OCI-LY1 (cell line): ENCODE data around the gene PRSS33.

Experiments
- H2AFZ ChIP-seq: fragments of 200-600 bp; sonication (generic), shearing (Covaris generic); 2 replicates; pipeline ENCODE4 v1.6.0; 2014; ENCODE audit warnings: antibody characterized with exemption, mild to moderate bottlenecking, low read length
- H3F3A ChIP-seq: fragments of 200-600 bp; sonication (generic), shearing (Covaris generic); 2 replicates; pipeline ENCODE4 v1.6.0; 2014; ENCODE audit warnings: mild to moderate bottlenecking, antibody characterized with exemption, low read length, moderate library complexity; ENCODE audit not compliant: insufficient read depth
- H3K27ac ChIP-seq: fragments of 200-600 bp; sonication (generic); 2 replicates; pipeline ENCODE4 v1.5.1; 2014; ENCODE audit warnings: low read length, mixed run types, mild to moderate bottlenecking, low read depth; ENCODE audit not compliant: poor library complexity, severe bottlenecking
- H3K27me3 ChIP-seq: fragments of 200-600 bp; sonication (generic); 2 replicates; pipeline ENCODE4 v1.6.0; 2014; ENCODE audit warnings: antibody characterized with exemption, mild to moderate bottlenecking, low read length, moderate library complexity; ENCODE audit not compliant: insufficient read depth
- H3K36me3 ChIP-seq: fragments of 200-600 bp; sonication (generic); 2 replicates; pipeline ENCODE4 v1.6.1; 2014; ENCODE audit warnings: mild to moderate bottlenecking, antibody characterized with exemption, low read length, moderate library complexity, mixed read lengths; ENCODE audit not compliant: insufficient read depth
- H3K4me1 ChIP-seq: fragments of 200-600 bp; sonication (generic); 2 replicates; pipeline ENCODE4 v1.5.1; 2014; ENCODE audit warnings: mild to moderate bottlenecking, low read length, moderate library complexity; ENCODE audit not compliant: insufficient read depth, severe bottlenecking
- H3K4me2 ChIP-seq: fragments of 200-600 bp; sonication (generic), shearing (Covaris generic); 2 replicates; pipeline ENCODE4 v1.6.1; 2014; ENCODE audit warnings: low read length
- H3K4me3 ChIP-seq: fragments of 200-600 bp; sonication (generic); 2 replicates; pipeline ENCODE4 v1.5.1; 2014; ENCODE audit warnings: low read length, low read depth, mild to moderate bottlenecking, mixed read lengths; ENCODE audit not compliant: poor library complexity, severe bottlenecking
- H3K79me2 ChIP-seq: fragments of 200-600 bp; shearing (Covaris generic); 2 replicates; pipeline ENCODE4 v1.6.1; 2016; ENCODE audit warnings: mixed run types, low read length, mixed read lengths; ENCODE audit not compliant: insufficient read depth
- H3K9ac ChIP-seq: fragments of 200-600 bp; sonication (generic), shearing (Covaris generic); 2 replicates; pipeline ENCODE4 v1.6.1; 2014; ENCODE audit warnings: mild to moderate bottlenecking, low read length, mixed read lengths
- H3K9me2 ChIP-seq: fragments of 200-600 bp; sonication (generic), shearing (Covaris generic); 2 replicates; pipeline ENCODE4 v1.6.1; 2014; ENCODE audit warnings: low read depth, mild to moderate bottlenecking, low read length, mixed read lengths
- H3K9me3 ChIP-seq: fragments of 200-600 bp; shearing (Covaris generic); 2 replicates; pipeline ENCODE4 v1.6.1; 2014; ENCODE audit warnings: low read length, mixed read lengths
- H4K20me1 ChIP-seq: fragments of 200-600 bp; sonication (generic), shearing (Covaris generic); 2 replicates; pipeline ENCODE4 v1.6.0; 2016; ENCODE audit warnings: mild to moderate bottlenecking, low read length; ENCODE audit not compliant: insufficient read depth
- CTCF ChIP-seq: fragments of 200-600 bp; sonication (generic), shearing (Covaris generic); IDR thresholded peaks from 2 replicates; pipeline ENCODE4 v1.5.1; 2017; ENCODE audit warnings: mild to moderate bottlenecking, antibody characterized with exemption, low read length, moderate library complexity, mixed read lengths
- EZH2 ChIP-seq: fragments of 200-600 bp; sonication (generic), shearing (Covaris generic); IDR thresholded peaks from 2 replicates; pipeline ENCODE4 v1.8.0; 2017; ENCODE audit warnings: borderline replicate concordance, mixed run types, mild to moderate bottlenecking, antibody characterized with exemption, low read length, moderate library complexity, mixed read lengths

PRSS33 gene

GRCh38 chr16:2816751-2817339, 29.5 kb upstream of the PRSS33 start, which contains the start of gene PRSS21:
Gene PRSS21, plus strand, starts transcription at chr16:2817237. Its CDS starts 32 bp downstream, at chr16:2817269.
- no peaks in the 10 kb centered on the region for H4K20me1 ChIP-seq
- H3F3A ChIP-seq: no peaks in the 10 kb centered on the region
- no peak within 1 kb of the TSS for H2AFZ ChIP-seq
- no peak within 1 kb of the TSS for H3K9ac ChIP-seq
- no peak within 1 kb of the TSS for H3K4me2 ChIP-seq
- no peak within 1 kb of the TSS for H3K4me3 ChIP-seq
- peaks cover 6% of the 10 kb centered on the region; the same call in 1 of the 2 replicates for H3K27me3 ChIP-seq
- H3K9me2 ChIP-seq: no peaks in the 10 kb centered on the region
- TF ChIP-seq EZH2: no peak
- TF ChIP-seq CTCF: peak; percentile 30; the same call in 1 of the 2 replicates
- H3K36me3 ChIP-seq: no peaks in the 10 kb centered on the region
- no peaks in the 10 kb centered on the region for H3K79me2 ChIP-seq
- no peaks in the 10 kb centered on the region for H3K4me1 ChIP-seq
- H3K9me3 ChIP-seq: no peaks in the 10 kb centered on the region
- H3K27ac ChIP-seq: no peak within 1 kb of the TSS

GRCh38 chr16:2815299-2815771, 28.0 kb upstream of the PRSS33 start:
- Histone ChIP-seq H3K9me2 (no peaks in the 10 kb centered on the region), H3K27me3 (0 out of 2 replicates have a peak, but pooled peaks cover 4% of the 10 kb centered on the region), H4K20me1 (no peaks in the 10 kb centered on the region), H2AFZ (no peak overlapping the region), H3K9ac (no peak overlapping the region), H3K4me3 (no peak overlapping the region), H3K36me3 (no peaks in the 10 kb centered on the region), H3K4me2 (no peak overlapping the region), H3K4me1 (no peaks in the 10 kb centered on the region), H3F3A (no peaks in the 10 kb centered on the region), H3K9me3 (no peaks in the 10 kb centered on the region), H3K27ac (no peak overlapping the region), H3K79me2 (no peaks in the 10 kb centered on the region)
- TF ChIP-seq CTCF: no peak
- TF ChIP-seq EZH2: no peak

- no peak overlapping the region for H3K4me2 ChIP-seq
- no peak overlapping the region for H3K27ac ChIP-seq
- H3K79me2 ChIP-seq: no peaks in the 10 kb centered on the region
- H3K9me3 ChIP-seq: no peaks in the 10 kb centered on the region
- H2AFZ ChIP-seq: no peak overlapping the region
- no peak for TF ChIP-seq CTCF
- no peak for TF ChIP-seq EZH2
- no peak overlapping the region for H3K4me3 ChIP-seq
- H4K20me1 ChIP-seq: no peaks in the 10 kb centered on the region
- H3K9ac ChIP-seq: no peak overlapping the region
- no peaks in the 10 kb centered on the region for H3K36me3 ChIP-seq
- no peaks in the 10 kb centered on the region for H3K4me1 ChIP-seq
- H3K27me3 ChIP-seq: 0 out of 2 replicates have a peak, but pooled peaks cover 4% of the 10 kb centered on the region
- no peaks in the 10 kb centered on the region for H3F3A ChIP-seq
- no peaks in the 10 kb centered on the region for H3K9me2 ChIP-seq
These were observed 27.4 kb upstream of the PRSS33 start for GRCh38 chr16:2814551-2815298.
